HG03139 (cell line): Measurements from ENCODE around the gene TPK1.
"Not testable (repeated sequence)": the region's sequence is repeated elsewhere in the genome, so short reads cannot be mapped to it uniquely, and the experiment has no call there.

ENCODE experiments used
- ATAC-seq: cut with Tn5 transposase; IDR thresholded peaks from one replicate; pipeline ENCODE4 v1.9.1; 2021; ENCODE audit not compliant: unreplicated experiment

TPK1 gene

DNA sequence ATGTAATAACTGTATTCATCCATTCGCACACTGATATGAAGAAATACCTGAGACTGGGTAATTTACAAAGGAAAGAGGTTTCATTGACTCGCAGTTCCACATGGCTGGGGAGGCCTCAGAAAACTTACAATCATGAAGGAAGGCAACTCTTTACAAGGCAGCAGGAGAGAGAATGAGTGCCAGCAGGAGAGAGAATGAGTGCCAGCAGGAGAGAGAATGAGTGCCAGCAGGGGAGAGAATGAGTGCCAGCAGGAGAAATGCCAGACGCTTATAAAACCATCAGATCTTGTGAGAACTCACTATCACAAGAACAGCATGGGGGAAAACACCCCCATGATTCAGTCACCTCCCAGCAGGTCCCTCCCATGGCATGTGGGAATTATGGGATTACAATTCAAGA, 58.0 kb downstream of the TPK1 start:
- ATAC-seq, result not testable (repeated sequence)

DNA sequence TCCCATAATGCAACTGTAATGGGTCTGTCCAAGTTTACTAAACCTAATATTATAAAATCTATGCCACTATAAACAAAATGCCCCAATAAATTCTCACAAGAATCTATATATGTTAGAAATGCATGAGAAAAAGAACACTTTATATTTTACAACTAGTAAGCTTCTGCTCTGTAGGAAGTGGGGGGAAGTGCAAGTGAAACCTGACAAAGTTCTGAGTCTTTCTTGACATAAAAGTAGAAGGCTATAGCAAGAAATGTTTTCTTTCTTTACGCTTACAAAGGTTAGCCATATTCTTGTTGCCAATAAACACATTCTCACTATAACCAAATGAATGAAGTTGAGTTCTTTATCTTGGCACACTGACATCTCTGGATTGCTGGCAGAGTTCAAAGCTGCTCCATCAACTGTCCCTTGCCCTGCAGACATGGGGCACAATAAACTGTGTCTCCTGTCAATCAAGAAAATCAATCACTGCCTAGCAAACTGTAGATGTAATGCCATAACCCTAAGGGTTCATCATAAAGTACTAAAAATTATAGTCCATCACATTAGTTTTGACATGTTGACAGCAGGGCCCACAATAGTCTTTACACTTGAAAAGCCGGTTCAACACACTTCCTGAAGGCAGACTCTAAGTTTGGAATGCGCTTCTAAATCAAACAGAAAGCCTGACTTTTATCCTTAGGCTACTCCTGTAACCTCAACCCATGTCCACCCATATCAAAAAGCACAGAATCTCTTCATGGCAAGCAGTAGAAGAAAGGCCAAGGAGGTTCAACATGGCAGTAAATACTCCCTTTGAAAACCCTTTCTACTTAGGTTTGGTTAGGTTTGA, 58.6 kb downstream of the TPK1 start:
- no peak for ATAC-seq

DNA sequence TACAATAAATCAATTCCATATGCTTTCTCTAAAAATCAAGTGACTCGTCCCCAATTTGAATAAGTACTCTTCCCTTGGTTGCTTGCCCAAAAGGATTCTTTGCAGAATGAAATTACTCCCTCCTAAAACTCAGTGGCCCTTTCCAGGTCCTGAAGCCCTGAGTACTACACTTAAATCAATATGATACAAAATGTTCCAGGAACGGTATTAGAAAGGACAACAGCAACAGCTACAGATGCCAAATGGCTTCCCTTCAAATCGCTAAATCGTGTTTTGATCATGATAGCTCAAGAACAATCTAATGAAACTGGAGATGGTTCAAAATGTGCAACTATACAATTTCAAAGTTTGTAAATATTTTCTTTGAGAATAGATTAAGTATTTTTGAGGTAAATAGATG, 59.4 kb downstream of the TPK1 start:
- ATAC-seq, result no peak

DNA sequence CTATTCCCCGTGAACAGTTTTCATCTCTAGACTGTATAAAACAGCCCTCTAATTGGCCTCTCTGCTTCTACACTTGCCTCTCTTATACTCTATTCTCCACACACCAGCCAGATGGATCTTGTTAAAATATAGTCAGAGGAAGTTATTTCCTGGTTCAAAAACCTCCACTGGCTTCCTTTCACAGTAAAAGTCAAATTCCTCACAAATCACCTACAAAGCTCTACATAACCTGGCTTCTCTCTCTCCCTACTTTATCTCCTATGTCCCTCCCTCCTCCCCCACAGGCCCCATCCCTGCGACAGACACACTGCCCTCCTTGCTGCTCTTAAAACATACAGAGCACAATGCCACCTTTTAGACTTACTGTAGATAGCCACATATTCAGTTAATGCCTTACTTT, 60.1 kb downstream of the TPK1 start:
- no peak for ATAC-seq

DNA sequence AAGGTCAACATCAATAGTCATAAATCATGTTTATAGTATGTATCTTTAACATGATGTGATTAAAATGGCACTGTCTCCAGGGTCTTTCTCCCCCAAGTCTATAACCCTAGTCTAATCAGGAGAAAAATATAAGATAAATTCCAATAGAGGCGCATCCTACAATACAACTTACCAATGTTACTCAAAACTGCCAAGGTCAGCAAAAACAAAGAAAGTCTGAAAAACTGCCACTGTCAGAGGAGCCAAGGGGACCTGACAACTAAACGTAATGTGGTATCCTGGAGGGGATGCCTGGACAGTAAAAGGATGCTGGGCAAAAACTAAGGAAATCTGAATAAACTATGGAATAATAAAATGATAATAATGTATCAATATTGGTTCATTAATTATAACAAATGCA, 63.9 kb downstream of the TPK1 start:
- ATAC-seq, result no peak

DNA sequence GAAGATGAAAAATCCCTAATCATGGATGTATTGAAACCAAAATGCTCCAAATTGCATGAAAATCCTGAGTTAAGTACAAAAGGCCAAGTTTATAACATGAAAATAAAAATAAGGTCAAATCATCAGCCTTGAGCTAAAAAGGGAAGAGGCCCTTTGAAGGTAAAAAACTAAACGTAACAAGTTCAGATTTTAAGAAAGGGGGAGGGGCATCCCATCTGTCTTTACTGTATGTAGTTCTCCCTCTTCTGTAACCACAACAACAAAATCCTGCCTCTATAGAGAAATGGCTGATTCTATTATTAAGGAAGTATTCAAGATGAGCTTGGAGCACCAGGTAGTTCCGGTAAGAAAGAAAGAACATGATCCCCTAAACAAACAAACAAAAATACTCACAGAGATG, 64.7 kb downstream of the TPK1 start:
- ATAC-seq, result no peak

- no peak for ATAC-seq
These were observed 66.5 kb downstream of the TPK1 start for GRCh38 chr7:144769352-144769751.

GRCh38 chr7:144768633-144769032, 67.2 kb downstream of the TPK1 start:
- ATAC-seq, result no peak

DNA sequence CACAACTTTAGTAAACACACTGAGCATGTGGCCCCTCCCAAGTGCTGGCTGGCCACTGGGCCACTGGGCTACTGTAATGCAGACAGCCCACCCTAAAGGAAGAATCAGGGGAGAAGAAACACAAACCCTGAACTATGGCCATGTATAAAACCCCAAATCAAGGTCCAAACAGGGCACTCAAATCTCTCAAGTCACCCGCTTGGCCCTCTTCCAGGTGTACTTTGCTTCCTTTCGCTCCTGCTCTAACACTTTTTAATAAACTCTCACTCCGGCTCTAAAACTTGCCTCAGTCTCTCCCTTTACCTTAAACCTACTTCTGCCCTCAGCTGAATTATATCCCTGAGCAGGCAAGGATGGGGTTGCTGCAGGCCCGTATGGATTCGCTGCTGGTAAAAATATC, 72.6 kb downstream of the TPK1 start:
- no peak for ATAC-seq

DNA sequence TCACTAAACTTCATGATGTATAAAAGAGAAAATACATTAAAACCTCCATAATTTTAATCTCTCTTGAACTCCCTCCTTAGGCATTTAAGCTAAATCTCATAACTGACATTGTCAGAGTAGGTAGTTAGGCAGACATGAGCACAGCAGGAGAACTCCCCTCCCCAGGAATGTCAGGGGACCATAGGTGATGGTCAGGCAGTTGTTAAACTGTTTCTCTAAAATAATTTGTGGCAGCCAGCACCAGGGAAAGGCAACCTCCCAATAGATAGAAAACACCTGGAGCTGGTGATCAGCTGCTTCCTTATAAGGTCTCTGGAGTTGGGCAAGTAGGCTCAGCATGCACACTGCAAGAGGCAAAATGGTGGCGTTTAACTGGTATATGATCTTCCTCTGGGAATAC, 73.0 kb downstream of the TPK1 start:
- no peak for ATAC-seq

GRCh38 chr7:144761493-144761892, 74.4 kb downstream of the TPK1 start:
- no peak for ATAC-seq

GRCh38 chr7:144759653-144760052, 76.2 kb downstream of the TPK1 start:
- ATAC-seq, result no peak

GRCh38 chr7:144747936-144748335, 87.9 kb downstream of the TPK1 start:
- ATAC-seq, result no peak

- peak; percentile 81 for ATAC-seq
These were observed 97.0 kb downstream of the TPK1 start for GRCh38 chr7:144738708-144739314.

GRCh38 chr7:144738146-144738545, 97.7 kb downstream of the TPK1 start:
- ATAC-seq, result no peak

DNA sequence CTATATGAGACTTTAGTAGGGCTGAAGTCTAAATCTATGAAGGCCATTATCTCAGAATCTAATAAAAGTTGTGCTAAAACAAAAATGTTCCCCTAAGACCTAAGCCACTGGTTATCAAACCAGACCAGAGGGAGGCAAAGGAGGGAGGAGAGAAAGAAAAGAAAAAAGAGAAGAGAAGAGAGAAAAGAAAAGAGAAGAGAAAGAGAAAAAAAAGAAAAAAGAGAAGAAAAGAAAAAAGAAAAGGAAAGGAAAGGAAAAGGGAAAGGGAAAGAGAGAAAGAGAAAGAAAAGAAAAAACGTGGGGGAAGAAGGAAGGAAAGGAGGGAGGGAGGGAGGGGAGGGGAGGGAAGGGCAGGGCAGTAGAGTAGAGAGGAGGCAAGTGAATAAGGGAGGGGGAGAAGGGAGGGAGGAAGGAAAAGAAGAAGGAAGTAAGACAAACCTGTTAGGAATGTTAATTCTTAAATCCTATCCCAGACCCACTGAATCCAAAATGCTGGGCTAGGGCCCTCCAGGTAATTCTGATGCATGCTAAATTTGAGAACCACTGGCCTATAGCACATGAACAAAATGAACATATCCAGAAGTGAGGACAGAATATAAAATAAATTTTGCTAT, 98.9 kb downstream of the TPK1 start:
- no peak for ATAC-seq

DNA sequence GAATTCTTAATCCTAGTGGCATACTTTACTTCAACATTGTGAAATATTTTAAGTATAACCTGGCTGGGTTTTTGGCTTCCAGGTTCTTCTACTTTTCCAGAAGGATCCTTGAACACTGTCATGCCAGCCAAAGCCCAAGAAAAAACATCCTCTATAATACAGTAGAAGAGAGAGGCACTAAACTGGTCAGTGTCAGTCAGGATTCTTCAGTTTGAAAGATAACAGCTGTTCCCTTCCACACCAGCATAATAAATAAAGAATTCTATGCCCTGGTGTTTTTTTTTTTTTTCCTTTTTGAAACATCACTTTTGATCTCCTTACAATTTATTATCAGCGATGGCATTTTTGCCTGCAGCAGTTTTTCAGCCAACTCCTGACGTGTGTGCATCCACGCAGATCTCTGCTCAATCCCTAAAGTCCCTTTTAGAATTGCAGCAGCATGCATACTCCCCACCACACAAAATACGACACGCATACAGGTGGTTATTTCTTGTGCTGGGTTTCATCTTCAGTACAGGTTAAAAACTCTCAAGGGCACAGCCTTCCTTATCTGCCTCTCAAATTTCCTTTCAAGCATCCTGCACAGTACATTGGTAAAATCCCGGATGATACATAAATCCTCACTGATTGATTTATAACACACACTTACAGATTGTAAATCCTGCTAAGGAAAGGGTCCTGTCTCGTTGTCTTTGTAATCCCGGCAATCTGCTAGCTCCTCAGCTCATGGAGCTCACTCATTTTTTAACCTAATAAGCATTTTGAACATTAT, 100.2 kb downstream of the TPK1 start:
- no peak for ATAC-seq

DNA sequence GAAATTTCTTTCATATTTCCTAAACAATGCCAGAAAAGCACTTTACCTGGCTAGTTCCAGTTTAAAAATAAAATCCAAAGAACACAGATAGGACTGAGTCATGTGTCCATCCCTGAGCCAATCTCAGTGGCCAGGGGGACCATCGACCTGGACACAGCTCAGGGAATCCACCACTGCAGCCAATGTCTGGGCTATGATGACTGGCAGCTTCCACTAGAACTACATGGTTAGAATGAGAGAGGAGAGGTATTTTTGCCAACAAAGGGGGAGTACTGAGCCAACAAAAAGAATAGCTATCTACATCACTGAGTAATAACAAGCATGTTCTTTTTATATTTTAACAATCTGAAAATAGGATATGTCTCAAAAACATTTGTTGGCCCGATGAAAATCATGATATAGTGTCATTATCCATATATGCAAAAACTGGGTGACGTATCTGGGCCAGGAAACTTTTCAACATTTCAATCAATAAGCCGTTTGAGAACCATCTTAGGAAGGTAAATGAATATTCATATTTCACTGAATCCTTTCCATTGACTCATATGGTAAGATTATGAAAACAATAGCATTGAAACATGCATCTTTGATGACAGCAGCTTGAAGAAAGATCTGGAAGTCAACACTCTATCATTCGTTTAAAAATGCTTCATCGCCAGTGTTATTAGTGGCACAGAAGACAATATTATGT, 104.0 kb downstream of the TPK1 start:
- no peak for ATAC-seq

GRCh38 chr7:144730224-144730623, 105.6 kb downstream of the TPK1 start:
- no peak for ATAC-seq

DNA sequence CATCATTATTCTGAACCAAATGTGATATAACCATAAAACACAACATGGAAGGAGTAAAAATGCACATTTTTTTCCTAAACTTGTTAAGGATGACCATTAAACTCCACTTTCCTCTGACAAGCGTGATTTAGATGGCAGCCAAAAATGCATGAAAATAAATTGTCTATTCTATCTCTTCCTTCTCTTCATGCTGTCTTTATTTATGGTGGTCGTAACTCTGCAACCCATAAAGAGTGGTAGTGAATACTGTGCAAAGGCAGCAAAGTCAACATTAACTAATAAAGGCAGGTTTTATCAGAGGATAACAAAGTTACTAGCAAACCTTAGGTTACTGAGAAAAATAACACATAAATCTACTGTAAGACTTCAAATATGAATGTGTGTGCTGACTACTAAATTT, 106.6 kb downstream of the TPK1 start:
- no peak for ATAC-seq

- ATAC-seq, result no peak
These were observed 107.3 kb downstream of the TPK1 start for GRCh38 chr7:144728551-144728950.
